HG02571 (cell line): ENCODE data around the gene ACACA.

Experiments
- ATAC-seq: cut with Tn5 transposase; IDR thresholded peaks from one replicate; pipeline ENCODE4 v1.9.1; 2021; ENCODE audit warnings: mild to moderate bottlenecking, moderate library complexity; ENCODE audit not compliant: unreplicated experiment

The ACACA gene

DNA sequence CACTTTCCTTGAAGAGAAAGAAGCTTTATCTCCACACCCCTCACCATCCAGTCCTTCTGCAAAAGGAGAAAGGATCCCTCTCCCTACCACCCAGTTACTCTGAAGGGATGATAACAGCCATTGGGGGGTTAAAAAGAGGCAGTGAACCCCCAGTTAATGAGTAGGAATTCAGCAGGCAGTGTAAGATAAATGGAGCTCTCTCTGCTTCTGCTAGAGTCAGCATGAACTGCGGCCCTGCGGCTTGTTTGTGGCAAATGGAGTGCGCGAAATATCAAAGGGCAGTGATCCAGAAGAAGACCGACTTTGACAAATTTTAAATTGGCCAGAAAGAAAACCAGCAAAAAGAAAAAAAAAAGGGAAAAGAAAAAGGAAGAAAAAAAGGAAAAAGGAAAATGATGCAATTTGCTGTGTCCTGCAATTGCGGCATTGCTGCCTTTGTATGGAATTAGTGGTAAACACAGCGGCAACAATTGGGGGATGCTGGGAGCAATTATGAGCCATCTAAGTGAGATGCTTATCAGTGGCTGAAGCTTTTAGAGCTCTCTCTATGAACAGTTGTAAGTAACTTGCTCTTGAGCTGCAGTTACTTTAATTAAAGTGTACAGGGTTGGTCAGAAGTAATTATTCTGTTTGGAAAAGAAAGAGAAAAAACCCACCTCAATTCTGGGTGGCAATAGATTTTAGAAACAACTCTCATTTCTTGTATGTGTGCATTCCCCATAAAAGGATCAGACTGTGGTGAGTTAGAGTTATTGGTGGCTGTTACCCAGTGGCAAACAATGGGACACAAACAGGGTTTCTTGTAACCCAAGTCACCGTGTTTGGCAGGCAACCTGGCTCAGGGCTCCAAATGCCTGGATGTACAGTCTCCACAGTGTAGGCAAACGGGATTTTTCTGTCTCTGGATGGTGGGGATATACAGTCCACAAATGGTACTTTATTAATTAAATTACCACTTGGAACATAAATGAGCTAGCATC, 296.6 kb downstream of the ACACA start:
- no peak for ATAC-seq

- no peak for ATAC-seq
These were observed 297.5 kb downstream of the ACACA start for GRCh38 chr17:37109106-37109505.

- no peak for ATAC-seq
These were observed 299.1 kb downstream of the ACACA start for GRCh38 chr17:37107406-37108083.

- no peak for ATAC-seq
These were observed 300.6 kb downstream of the ACACA start for GRCh38 chr17:37106049-37106448.

DNA sequence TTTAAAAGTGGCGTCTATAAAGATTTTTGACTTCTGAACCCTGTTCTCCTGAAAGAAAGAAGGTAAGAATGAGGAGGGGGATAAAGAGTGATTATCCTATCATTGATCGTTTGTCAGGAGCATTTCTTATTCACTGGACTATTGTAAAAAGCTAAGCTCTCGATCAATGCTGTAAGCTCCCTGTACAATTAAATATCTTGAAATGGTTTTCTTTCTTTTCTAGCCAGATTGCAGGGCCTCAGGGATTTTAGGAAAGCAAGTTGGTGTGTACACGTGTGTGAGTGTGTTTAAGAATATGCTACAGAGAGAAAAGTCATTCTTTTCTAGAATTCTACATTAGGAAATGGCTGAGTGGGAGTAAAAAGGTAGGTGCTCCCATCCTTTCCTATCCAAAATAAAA, 303.4 kb downstream of the ACACA start:
- no peak for ATAC-seq

- ATAC-seq: no peak
These were observed 305.3 kb downstream of the ACACA start for GRCh38 chr17:37101306-37101705.

GRCh38 chr17:37100231-37100630, 306.4 kb downstream of the ACACA start:
- no peak for ATAC-seq

DNA sequence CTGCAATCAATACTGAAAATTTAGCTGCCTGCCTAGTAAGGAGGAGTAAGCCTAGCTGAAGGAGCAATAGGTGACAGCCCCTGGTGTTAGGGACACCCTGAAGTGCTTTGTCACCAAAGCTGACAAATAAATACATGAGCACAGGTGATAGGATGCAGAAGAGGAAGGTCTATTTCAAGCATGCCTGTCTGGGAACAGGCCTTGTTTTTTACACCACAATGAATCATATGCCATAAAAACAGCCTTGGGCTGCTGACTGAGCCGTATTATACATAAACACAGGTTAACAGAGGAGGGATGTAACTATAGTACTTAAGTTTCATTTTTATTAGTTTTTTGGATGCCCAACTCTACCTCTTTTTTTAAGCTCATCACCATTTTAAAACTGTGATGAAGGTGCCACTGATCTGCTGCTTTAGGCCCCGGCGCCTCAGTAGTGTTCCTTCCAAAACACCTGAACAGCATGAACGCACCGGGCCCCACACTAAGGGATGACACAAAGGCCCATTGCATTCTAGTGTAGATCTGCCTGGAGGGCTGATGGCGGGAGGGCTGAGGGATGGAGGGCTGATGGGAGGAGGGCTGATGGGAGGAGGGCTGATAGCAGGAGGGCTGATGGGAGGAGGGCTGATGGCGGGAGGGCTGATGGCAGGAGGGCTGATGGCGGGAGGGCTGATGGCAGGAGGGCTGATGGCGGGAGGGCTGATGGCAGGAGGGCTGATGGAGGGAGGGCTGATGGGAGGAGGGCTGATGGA, 307.5 kb downstream of the ACACA start:
- no peak for ATAC-seq

- ATAC-seq: no peak
These were observed 308.5 kb downstream of the ACACA start for GRCh38 chr17:37098152-37098551.

DNA sequence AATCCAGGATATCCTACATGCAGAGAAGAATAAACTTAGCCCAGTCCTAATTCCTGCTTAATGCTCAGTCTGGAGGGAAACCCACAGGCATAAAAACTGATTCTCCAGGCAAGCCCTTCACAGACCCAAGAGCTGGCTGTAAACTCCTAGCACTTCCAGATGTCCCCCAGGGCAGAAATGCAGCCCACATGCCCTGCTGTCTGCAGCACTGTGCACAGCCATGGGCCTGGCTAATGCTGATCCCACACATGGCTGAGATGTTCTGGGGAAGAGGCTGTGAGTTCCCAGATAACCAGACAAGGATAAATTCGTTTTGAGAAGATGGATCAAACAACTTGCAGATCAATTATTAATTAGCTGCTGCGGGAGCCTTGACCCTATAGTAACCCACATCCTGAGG, 309.5 kb downstream of the ACACA start:
- ATAC-seq: no peak

DNA sequence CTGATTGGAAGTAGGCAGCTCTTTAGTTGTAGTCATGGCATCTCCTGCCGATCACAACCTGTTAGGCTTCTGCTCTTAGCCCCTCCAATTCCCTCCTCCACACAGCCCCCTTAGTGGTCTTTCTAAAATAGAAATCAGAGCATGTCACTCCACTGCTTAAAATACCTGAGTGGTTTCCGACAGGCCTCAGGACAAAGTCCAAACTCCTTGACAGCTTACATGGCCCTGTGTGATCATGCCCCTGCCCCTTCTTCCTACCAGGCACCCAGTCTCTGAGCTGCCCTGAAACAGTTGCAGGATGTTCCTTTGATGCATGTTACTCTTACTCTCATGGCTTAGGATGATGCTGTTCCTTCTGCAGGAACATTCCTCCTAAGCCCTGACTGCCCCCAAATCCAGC, 310.6 kb downstream of the ACACA start:
- no peak for ATAC-seq

DNA sequence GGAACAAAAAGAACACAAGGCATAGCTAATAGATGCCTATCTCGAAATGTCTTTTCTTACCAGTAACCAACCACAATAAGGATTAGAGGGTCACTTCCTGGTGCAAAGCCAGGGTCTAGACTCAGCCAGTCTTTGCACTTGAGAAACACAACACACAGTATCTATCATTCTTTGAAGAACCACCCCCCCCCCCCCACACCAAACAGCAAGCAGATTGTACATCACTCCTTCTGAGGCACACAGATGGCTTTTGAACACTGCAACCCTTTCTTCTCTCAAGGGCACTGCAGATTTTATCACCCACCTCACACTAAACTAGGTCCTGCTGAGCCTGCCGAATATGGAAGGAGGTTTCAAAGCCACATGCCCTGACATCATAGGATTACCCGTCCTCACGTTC, 312.2 kb downstream of the ACACA start:
- ATAC-seq: no peak

DNA sequence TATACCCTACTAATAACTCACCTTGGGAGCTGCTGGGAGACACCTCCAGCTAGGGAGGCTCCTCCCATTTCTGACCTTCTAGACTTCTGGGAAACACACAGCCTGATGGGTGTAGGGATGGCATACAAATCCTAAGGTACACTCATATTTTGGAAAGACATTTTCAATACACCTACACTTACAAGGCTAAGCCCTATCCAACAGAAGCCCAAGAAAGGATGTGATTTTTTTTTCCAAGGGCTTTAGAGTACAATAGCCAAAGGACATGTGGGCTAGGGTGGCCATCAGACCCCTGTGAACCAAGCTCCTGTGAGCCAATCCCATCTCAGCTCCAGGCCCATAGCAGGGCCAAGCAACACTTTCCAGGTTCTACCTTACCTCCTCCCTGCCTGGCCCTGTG, 313.9 kb downstream of the ACACA start:
- ATAC-seq: no peak

DNA sequence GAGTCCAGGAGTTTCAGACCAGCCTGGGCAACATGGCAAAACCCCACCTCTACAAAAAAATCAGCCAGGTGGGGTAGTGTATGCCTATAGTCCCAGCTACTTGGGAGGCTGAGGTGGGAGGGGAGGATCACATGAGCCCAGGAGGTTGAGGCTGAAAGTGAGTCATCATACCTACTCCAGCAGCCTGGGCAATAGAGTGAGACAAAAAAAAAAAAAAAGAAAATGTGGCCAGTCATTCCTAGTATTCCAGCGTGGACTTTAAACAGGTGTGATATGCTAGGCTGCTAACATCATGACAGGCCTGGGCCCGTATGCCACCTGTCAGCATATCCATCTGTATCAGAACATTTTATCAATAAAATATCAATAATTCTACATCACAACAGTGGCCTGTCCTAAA, 314.6 kb downstream of the ACACA start:
- ATAC-seq: no peak

GRCh38 chr17:37090941-37091340, 315.7 kb downstream of the ACACA start:
- no peak for ATAC-seq

DNA sequence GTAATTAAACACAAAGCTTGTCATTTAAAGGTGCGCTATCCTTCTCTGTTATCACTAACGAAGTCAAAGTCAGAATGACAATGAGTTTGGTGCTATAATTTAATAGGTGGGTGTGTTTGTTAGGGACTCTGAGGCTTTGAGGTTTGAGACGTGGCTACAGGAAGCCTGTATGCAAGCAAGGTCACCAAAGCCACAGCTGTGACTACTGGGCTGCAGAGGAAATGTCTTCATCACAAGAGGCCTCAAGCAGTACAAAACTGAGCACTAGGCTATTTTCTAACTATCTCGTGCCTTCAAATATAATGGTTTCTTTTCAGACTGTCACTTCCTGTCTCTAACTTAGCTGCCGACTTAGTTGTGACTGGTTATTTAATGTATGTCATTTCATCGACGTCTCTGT, 316.7 kb downstream of the ACACA start:
- ATAC-seq: no peak

DNA sequence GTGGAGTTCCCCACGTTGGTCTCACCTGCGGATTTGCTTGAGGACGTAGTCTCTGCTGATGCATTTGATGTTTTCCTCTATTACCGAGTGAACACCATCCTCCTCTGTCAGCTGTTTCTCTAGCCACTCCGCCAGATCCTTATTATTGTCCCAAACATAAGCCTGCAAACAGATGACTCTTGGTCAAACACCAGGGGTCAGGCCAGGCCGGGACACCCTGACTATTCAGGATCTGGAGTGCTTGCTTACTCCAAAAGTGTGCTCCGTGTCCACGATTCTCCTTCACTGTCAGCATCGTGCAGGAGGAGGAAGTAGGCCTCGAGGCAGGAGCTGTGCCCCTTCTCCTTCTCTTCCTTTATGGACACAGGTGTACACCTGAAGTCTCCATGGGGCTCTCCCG, 317.7 kb downstream of the ACACA start:
- ATAC-seq: no peak

DNA sequence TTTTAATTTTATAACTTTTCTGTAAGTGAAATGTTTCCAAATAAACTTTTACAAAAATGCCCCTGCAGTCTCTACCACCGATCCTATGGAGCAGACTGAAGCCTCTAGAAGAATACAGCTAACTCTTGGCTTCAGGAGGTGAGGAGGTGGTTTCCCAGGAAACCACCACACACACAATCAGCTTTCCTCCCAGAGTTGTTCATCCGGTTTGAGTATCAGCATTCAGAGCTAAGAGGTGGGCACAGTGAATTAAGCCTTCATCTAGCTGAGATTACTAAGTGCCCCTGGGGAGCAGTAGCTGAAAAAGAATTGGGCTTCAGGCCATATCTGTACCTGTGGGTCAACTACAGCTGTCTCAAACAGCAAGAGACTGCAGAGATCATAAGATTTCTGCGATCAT, 318.2 kb downstream of the ACACA start:
- no peak for ATAC-seq

DNA sequence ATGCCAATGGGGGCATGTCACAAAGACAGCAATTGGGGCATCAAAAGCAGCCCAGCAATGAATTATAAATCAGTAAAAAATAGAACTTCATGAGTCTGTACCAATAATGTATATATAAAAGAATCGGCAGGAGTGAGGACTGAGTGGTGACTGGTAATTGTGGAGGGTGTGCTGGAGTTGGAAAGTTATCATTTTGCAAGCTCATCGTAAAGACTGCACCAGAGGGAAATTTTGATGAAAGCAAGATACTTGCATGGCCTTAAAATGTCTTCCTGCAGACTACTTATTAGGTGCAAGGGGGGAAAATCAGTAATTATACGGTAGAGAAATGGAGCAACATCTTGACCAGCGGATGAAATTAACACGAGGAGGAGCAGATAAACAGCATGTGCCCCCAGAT, 319.0 kb downstream of the ACACA start:
- no peak for ATAC-seq

DNA sequence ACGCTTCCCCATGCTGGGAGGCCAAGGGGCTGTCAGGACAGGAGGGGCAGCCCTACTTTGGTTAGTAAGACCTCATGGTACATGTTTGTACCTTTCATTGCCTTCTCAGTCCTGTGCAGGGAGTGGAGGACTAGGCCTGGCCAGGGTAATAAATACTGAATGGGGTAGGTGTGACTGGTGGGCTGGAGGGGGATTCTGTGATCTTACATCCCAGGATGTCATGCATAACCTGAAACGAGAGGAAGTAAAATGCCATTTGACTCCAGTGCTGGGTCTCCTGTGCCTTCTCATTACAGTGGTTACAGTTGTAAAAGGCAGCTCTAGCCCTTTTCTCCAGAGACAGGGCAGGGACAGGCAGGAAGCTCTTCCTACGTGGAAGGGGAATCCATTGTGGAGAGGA, 319.7 kb downstream of the ACACA start:
- ATAC-seq: no peak

DNA sequence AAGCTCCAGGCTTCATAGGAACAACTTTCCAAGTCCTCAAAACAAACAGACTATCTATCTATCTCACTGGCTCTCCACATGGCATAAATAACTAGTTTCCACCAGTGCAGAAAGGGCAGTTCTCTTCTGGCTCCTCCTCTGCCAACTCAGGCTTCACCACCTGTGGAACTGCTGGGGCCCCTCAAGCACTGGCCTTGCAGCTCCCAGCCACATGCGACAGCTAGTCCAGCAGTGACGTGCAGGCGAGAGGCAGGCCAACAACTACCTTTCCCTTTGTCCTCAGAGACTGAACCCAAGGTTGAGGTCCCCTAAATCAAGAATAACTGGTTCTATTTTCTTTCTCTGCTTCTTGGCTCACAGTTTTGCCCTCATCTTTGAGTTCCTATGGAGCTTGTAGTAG, 320.3 kb downstream of the ACACA start:
- no peak for ATAC-seq

- ATAC-seq: no peak
These were observed 322.3 kb downstream of the ACACA start for GRCh38 chr17:37084372-37084771.
